ENCODE data around the gene MTOR. TPM values are rescaled to one million over a fixed set of nuclear protein-coding genes. Genes with fewer than 3 reads are reported as not detected.

The MTOR gene
- total and polyA plus RNA-seq, 2 of the 8 experiments (the other 6 are each of a cell fraction or from before 2014, with no cell fraction given): 44.2 to 76.8 TPM

GRCh38 chr1:11138952-11139351 lies 123.4 kb downstream of the MTOR start:
- Histone ChIP-seq H2BK20ac (ENCODE audit: low read length) (no peak overlapping the region), H3K27ac (ENCODE audit: low read depth, low read length) (no peak overlapping the region), H3K4me1 (replicated peaks in 1 of 4; ENCODE audit: control insufficient read depth in 3 of 4, insufficient read depth in 4 of 4, low read length in 3 of 4) (no peaks in the 10 kb centered on the region), H3K9ac (replicated peaks in 1 of 4; ENCODE audit: extremely low read depth in 1 of 4, low read depth in 3 of 4, low read length in 3 of 4) (no peak overlapping the region), H4K5ac (ENCODE audit: insufficient read length, low read depth, low read length) (no peak overlapping the region), H2BK15ac (ENCODE audit: low read length) (no peak overlapping the region), H2AFZ (ENCODE audit: low read length) (no peak overlapping the region), H3K79me2 (ENCODE audit: control insufficient read depth in 1 of 2, insufficient read depth in 2 of 2, low read length in 2 of 2) (no peaks in the 10 kb centered on the region), H3K14ac (ENCODE audit: insufficient read length) (no peak overlapping the region), H4K91ac (replicated peaks; ENCODE audit: insufficient read length, low read length) (no peak overlapping the region), H3K27me3 (replicated peaks in 1 of 4; ENCODE audit: control insufficient read depth in 3 of 4, extremely low read depth in 1 of 4, insufficient read depth in 3 of 4, low read length in 3 of 4) (no peaks in the 10 kb centered on the region), H3K79me1 (ENCODE audit: low read depth, low read length) (no peaks in the 10 kb centered on the region), H3K4ac (replicated peaks; ENCODE audit: insufficient read length, low read depth, low read length) (no peak overlapping the region), H2AK5ac (ENCODE audit: low read depth, low read length) (no peak overlapping the region), H4K8ac (ENCODE audit: extremely low read depth, insufficient read depth, low read length) (no peak overlapping the region), H4K20me1 (replicated peaks in 1 of 2; ENCODE audit: control insufficient read depth in 1 of 2, insufficient read depth in 2 of 2, low read length in 2 of 2) (peaks cover 0 to 2% of the 10 kb centered on the region in 2 experiments), H2BK120ac (replicated peaks; ENCODE audit: low read depth, low read length) (no peak overlapping the region), H3K23me2 (ENCODE audit: low read depth, low read length) (no peaks in the 10 kb centered on the region), H3K9me3 (ENCODE audit: insufficient read depth in 2 of 2, low read depth in 1 of 2, low read length in 1 of 2) (no peaks in the 10 kb centered on the region), H2BK12ac (ENCODE audit: low read depth, low read length) (no peak overlapping the region), H3K4me3 (ENCODE audit: extremely low read depth in 1 of 4, insufficient read depth in 2 of 4, low read depth in 3 of 4, low read length in 4 of 4) (no peak overlapping the region), H3K18ac (ENCODE audit: extremely low read depth, low read length) (no peak overlapping the region), H3K56ac (replicated peaks; ENCODE audit: insufficient read length, low read depth, low read length) (no peak overlapping the region), H2BK5ac (ENCODE audit: low read depth, low read length) (no peak overlapping the region), H3K23ac (ENCODE audit: insufficient read length) (no peak overlapping the region), H3K36me3 (ENCODE audit: control insufficient read depth in 2 of 4, insufficient read depth in 4 of 4, low read length in 3 of 4) (peaks cover 6 to 56% (median 33%) of the 10 kb centered on the region in 4 experiments; a peak in 7 of 8 replicates), H3K4me2 (ENCODE audit: insufficient read depth in 1 of 2, low read depth in 2 of 2, low read length in 2 of 2) (no peak overlapping the region)
- no peak for FAIRE-seq
- CTCF ChIA-PET (ENCODE audit: partially characterized antibody): no interaction called here
- no peak for DNase-seq (ENCODE audit: low read depth in 1 of 2, low spot score in 2 of 2)
- POLR2A ChIA-PET (ENCODE audit: partially characterized antibody): no interaction called here
- 94% methylated on average over 3 of the region's 3 CpGs; no CpG with 5 or more reads in 1 of the 2 experiments for WGBS, 2 experiments (ENCODE audit: extremely low coverage in 1 of 2, insufficient coverage in 1 of 2, insufficient read length in 1 of 2, insufficient replicate concordance in 2 of 2, low coverage in 1 of 2, low lambda C conversion rate in 2 of 2, missing lambda C conversion rate in 1 of 2)
- TF ChIP-seq RNF2 (IDR thresholded peaks at IDR 0.05; ENCODE audit: borderline replicate concordance, low read depth, low read length, missing control alignments, poor library complexity, severe bottlenecking) (no peak), RAD21 (IDR thresholded peaks at IDR 0.05 in 1 of 2, conservative IDR thresholded peaks at IDR 0.05 in 1 of 2; ENCODE audit: low read depth in 2 of 2, low read length in 2 of 2) (no peak), SP1 (IDR thresholded peaks at IDR 0.05; ENCODE audit: low read depth, low read length) (no peak), EGR1 (IDR thresholded peaks at IDR 0.05; ENCODE audit: borderline replicate concordance, low read depth, low read length) (no peak), CHD2 (IDR thresholded peaks at IDR 0.05; ENCODE audit: low read length) (no peak), SP2 (IDR thresholded peaks at IDR 0.05; ENCODE audit: low read length) (no peak), CBX8 (IDR thresholded peaks at IDR 0.05; ENCODE audit: borderline replicate concordance, low read depth, low read length) (no peak), BCL11A (IDR thresholded peaks at IDR 0.05; ENCODE audit: low read depth in 2 of 2, low read length in 2 of 2) (no peak)

All from H1 (cell line).